ENCODE results near the gene PTPRD. TPM values are rescaled to one million over a fixed set of nuclear protein-coding genes. Genes with fewer than 3 reads are reported as not detected.

PTPRD gene
- total and polyA plus RNA-seq, 9 of the 15 experiments (the other 6 are each of a cell fraction or from before 2014, with no cell fraction given): 0.11 TPM; not detected in 8

DNA sequence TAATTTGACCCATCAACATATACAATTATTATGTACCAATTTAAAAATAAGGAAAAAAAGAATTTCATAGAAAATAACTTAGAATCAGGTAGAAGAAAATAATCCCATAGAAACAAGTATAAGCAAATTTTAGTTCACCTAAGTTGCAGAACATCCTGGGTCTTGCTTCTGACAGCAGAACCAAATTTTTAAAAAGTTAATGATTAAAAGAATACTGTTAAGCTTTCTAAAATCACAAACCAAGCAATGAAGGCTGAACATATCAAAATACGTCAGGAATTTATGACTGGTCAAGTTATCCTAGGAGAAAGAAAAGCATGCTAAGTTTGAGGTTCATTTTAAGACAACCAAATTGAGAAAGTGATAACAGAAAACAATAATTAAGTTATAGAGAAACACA lies 650.9 kb downstream of the PTPRD start:
- no peak for TF ChIP-seq KHSRP (IDR thresholded peaks at IDR 0.05)
- TF ChIP-seq EP400 (IDR thresholded peaks at IDR 0.05): no peak
- no peak for TF ChIP-seq XRCC3 (IDR thresholded peaks at IDR 0.05)
- TF ChIP-seq, protein P1, sequence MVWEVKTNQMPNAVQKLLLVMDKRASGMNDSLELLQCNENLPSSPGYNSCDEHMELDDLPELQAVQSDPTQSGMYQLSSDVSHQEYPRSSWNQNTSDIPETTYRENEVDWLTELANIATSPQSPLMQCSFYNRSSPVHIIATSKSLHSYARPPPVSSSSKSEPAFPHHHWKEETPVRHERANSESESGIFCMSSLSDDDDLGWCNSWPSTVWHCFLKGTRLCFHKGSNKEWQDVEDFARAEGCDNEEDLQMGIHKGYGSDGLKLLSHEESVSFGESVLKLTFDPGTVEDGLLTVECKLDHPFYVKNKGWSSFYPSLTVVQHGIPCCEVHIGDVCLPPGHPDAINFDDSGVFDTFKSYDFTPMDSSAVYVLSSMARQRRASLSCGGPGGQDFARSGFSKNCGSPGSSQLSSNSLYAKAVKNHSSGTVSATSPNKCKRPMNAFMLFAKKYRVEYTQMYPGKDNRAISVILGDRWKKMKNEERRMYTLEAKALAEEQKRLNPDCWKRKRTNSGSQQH (CRISPR knock-in tag; IDR thresholded peaks at IDR 0.05): no peak
- TF ChIP-seq RFX1 (IDR thresholded peaks at IDR 0.05): no peak
- no peak for TF ChIP-seq EHMT2 (IDR thresholded peaks at IDR 0.05)
- TF ChIP-seq L3MBTL2 (IDR thresholded peaks at IDR 0.05): no peak
- no peak for TF ChIP-seq POLR2A (conservative IDR thresholded peaks at IDR 0.05)
- TF ChIP-seq, protein P2, sequence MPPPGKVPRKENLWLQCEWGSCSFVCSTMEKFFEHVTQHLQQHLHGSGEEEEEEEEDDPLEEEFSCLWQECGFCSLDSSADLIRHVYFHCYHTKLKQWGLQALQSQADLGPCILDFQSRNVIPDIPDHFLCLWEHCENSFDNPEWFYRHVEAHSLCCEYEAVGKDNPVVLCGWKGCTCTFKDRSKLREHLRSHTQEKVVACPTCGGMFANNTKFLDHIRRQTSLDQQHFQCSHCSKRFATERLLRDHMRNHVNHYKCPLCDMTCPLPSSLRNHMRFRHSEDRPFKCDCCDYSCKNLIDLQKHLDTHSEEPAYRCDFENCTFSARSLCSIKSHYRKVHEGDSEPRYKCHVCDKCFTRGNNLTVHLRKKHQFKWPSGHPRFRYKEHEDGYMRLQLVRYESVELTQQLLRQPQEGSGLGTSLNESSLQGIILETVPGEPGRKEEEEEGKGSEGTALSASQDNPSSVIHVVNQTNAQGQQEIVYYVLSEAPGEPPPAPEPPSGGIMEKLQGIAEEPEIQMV (tag; conservative IDR thresholded peaks at IDR 0.05; ENCODE audit: low read depth): no peak
- TF ChIP-seq RFX7 (CRISPR knock-in tag; IDR thresholded peaks at IDR 0.05): no peak
- TF ChIP-seq, protein P3, sequence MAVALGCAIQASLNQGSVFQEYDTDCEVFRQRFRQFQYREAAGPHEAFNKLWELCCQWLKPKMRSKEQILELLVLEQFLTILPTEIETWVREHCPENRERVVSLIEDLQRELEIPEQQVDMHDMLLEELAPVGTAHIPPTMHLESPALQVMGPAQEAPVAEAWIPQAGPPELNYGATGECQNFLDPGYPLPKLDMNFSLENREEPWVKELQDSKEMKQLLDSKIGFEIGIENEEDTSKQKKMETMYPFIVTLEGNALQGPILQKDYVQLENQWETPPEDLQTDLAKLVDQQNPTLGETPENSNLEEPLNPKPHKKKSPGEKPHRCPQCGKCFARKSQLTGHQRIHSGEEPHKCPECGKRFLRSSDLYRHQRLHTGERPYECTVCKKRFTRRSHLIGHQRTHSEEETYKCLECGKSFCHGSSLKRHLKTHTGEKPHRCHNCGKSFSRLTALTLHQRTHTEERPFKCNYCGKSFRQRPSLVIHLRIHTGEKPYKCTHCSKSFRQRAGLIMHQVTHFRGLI (CRISPR knock-in tag; IDR thresholded peaks at IDR 0.05): no peak
- no peak for TF ChIP-seq TARDBP (IDR thresholded peaks at IDR 0.05)
- intact Hi-C loops (cut with micrococcal nuclease) (no loop called here), in situ Hi-C loops (cut with MboI) (no loop called here)
- no peak overlapping the region for H3K27ac ChIP-seq (ENCODE audit: extremely low read depth, low read depth, low read length)
- H3K9me1 ChIP-seq (ENCODE audit: control insufficient read depth, insufficient read depth, low read length): no peaks in the 10 kb centered on the region
- no peak overlapping the region for H3K4me2 ChIP-seq (ENCODE audit: insufficient read depth, low read length)
- WGBS (ENCODE audit: insufficient coverage, low coverage, missing lambda C conversion rate): 0% methylated on average over 1 of the region's 1 CpG
- H3K79me2 ChIP-seq (ENCODE audit: control insufficient read depth, insufficient read depth, low read length): no peaks in the 10 kb centered on the region
- H3K9ac ChIP-seq (ENCODE audit: insufficient read depth in 1 of 2, low read depth in 2 of 2, low read length in 2 of 2): no peak overlapping the region
- no peaks in the 10 kb centered on the region for H3K4me1 ChIP-seq (replicated peaks in 1 of 2; ENCODE audit: control insufficient read depth in 2 of 2, insufficient read depth in 2 of 2, low read length in 2 of 2)
- no TSS peak for BruUV-seq (replicated peaks)
- H2AFZ ChIP-seq (ENCODE audit: low read depth, low read length): no peak overlapping the region
- H3K27me3 ChIP-seq (ENCODE audit: control insufficient read depth in 2 of 2, insufficient read depth in 2 of 2, low read length in 2 of 2): no peaks in the 10 kb centered on the region
- no peak for ATAC-seq
- H3K4me3 ChIP-seq: no peak overlapping the region
- no peaks in the 10 kb centered on the region for H3K9me3 ChIP-seq (replicated peaks; ENCODE audit: control insufficient read depth, insufficient read depth, low read depth, low read length)
- DNase-seq (ENCODE audit: extremely low read depth in 1 of 4, low spot score in 3 of 4): no peak
- ChIA-PET POLR2A (no interaction called here), CTCF (ENCODE audit: low intra/inter-chr PET ratio) (no interaction called here)
- FAIRE-seq: no peak
- no peaks in the 10 kb centered on the region for H4K20me1 ChIP-seq (replicated peaks; ENCODE audit: control insufficient read depth, insufficient read depth, low read length)
- H3K36me3 ChIP-seq (ENCODE audit: control insufficient read depth, insufficient read depth, low read length): no peaks in the 10 kb centered on the region
